DND-41 (cell line): Measurements from ENCODE around the gene BFSP1.

Experiments used
- EZH2 ChIP-seq: IDR thresholded peaks from 3 replicates; pipeline ENCODE4 v1.6.1; 2012; ENCODE audit warnings: borderline replicate concordance, low read depth, mild to moderate bottlenecking, moderate library complexity, low read length, inconsistent platforms; ENCODE audit not compliant: severe bottlenecking
- TF ChIP-seq, protein P1 (sequence below): IDR thresholded peaks from 2 replicates; pipeline ENCODE4 v1.5.1; 2012; ENCODE audit warnings: borderline replicate concordance, low read length, moderate library complexity, mild to moderate bottlenecking; ENCODE audit not compliant: poor library complexity, severe bottlenecking; ENCODE audit errors: extremely low read depth

DNA sequence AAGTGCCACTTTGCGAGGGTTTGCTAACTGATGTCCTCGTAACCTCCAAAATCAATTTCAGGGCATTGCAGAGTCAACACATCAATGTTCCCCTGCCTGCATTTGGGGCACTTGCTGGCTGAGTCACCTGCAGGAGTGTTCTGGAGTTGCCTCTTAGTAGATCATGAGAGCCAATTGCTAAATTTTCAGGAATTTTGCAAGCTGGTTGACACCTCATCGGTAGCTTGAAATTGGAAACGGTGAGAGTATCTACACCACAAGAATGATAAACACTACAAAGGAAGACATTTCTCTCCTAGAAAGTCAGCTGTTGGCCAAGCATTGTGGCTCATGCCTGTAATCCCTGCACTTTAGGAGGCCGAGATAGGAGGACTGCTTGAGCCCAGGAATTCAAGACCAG lies 10.8 kb upstream of the BFSP1 start:
- TF ChIP-seq, protein P1, sequence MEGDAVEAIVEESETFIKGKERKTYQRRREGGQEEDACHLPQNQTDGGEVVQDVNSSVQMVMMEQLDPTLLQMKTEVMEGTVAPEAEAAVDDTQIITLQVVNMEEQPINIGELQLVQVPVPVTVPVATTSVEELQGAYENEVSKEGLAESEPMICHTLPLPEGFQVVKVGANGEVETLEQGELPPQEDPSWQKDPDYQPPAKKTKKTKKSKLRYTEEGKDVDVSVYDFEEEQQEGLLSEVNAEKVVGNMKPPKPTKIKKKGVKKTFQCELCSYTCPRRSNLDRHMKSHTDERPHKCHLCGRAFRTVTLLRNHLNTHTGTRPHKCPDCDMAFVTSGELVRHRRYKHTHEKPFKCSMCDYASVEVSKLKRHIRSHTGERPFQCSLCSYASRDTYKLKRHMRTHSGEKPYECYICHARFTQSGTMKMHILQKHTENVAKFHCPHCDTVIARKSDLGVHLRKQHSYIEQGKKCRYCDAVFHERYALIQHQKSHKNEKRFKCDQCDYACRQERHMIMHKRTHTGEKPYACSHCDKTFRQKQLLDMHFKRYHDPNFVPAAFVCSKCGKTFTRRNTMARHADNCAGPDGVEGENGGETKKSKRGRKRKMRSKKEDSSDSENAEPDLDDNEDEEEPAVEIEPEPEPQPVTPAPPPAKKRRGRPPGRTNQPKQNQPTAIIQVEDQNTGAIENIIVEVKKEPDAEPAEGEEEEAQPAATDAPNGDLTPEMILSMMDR = no peak
- no peak for TF ChIP-seq EZH2
